ENCODE measurements around the gene DDX54.

DDX54 gene

DNA sequence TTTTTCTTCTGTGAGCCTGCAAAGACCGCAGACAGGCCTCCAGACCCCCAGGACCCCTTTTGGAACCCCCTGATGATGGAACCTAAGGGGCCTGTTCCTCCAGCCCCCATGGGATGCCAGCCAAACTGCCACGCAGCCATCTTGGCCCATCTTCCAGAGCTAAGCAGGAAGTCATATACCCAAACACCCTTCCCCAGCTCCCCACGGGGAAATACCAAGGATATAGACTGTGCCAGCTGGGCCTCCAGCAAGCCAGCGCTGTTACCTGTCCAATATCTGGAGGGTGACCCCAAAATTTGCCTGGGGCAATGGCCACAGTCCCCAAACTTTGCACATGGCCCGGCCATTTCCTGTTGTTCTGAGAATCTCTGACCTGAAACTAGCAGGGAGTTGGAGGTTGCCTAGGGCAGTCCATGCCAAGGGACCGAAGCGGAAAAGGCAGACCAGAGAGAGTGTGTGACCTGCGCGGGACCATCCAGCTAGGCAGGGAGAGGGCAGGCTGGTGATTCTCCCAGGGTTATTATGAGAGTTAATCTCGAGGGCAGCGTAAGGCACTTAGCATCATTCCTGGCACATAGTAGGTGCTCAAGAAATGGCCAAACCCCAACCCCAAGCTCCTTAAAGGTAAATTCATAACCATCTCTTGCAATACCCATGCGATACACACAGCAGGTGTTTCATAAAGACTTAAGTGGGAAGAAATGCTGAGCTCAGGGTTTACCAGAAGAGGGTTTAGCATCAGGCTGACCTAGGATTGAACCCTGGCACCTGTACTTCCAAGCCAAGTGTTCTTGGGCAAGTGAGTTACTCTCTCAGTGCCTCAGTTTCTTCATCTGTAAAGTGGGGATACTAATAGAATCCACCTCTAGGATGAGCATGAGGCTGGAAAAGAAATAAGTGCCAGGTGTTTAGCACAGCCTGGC lies 47.2 kb downstream of the DDX54 start:
- WGBS (ENCODE audit: insufficient coverage, insufficient read length), result no CpG with 5 or more reads among the region's 12 CpGs
- Histone ChIP-seq H3K27ac (ENCODE audit: low read length) (no peak overlapping the region), H3K9me3 (ENCODE audit: control insufficient read depth, insufficient read depth, low read length) (no peaks in the 10 kb centered on the region), H3K4me3 (ENCODE audit: low read length) (no peak overlapping the region), H3K27me3 (ENCODE audit: control insufficient read depth, insufficient read depth, low read length) (no peaks in the 10 kb centered on the region; the same call in 1 of the 2 replicates), H3K36me3 (ENCODE audit: control insufficient read depth, insufficient read depth, low read length) (no peaks in the 10 kb centered on the region), H3K4me1 (ENCODE audit: control insufficient read depth, insufficient read depth, low read length) (0 out of 2 replicates have a peak, but pooled peaks cover 4% of the 10 kb centered on the region)
- no peak for DNase-seq (ENCODE audit: low read depth, low spot score)

DNA sequence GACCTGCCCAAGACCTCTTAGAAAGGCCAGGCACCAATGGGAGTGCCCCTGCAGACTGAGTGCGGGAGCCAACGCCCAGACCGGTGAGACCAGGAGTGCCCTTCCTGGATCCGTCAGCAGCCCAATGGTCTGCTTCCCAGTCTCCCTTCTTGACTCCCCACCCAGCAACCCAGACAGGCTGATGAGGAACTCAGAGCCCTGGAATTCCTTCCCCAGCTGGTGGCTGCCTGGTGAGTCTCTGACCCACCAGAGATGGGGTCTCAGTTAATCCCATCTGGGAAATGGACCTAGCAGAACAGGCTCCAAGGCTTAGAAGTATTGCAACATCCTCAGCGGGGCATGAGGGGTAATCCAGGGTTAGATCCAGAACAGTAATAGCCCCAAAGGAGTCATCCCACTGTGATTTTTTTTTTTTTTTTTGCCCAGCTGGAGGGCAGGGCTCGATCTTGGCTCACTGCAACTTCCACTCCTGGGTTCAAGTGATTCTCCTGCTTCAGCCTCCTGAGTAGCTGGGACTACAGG lies 48.2 kb downstream of the DDX54 start:
- Histone ChIP-seq H3K9me3 (ENCODE audit: control insufficient read depth, insufficient read depth, low read length) (no peaks in the 10 kb centered on the region), H3K4me1 (ENCODE audit: control insufficient read depth, insufficient read depth, low read length) (0 out of 2 replicates have a peak, but pooled peaks cover 4% of the 10 kb centered on the region), H3K36me3 (ENCODE audit: control insufficient read depth, insufficient read depth, low read length) (no peaks in the 10 kb centered on the region), H3K4me3 (ENCODE audit: low read length) (no peak overlapping the region), H3K27me3 (ENCODE audit: control insufficient read depth, insufficient read depth, low read length) (no peaks in the 10 kb centered on the region; the same call in 1 of the 2 replicates), H3K27ac (ENCODE audit: low read length) (no peak overlapping the region)
- no peak for DNase-seq (ENCODE audit: low read depth, low spot score)
- no CpG with 5 or more reads among the region's 6 CpGs for WGBS (ENCODE audit: insufficient coverage, insufficient read length)

- Histone ChIP-seq H3K27ac (ENCODE audit: low read length) (no peak overlapping the region), H3K4me1 (ENCODE audit: control insufficient read depth, insufficient read depth, low read length) (0 out of 2 replicates have a peak, but pooled peaks cover 4% of the 10 kb centered on the region), H3K27me3 (ENCODE audit: control insufficient read depth, insufficient read depth, low read length) (no peaks in the 10 kb centered on the region; the same call in 1 of the 2 replicates), H3K9me3 (ENCODE audit: control insufficient read depth, insufficient read depth, low read length) (no peaks in the 10 kb centered on the region), H3K4me3 (ENCODE audit: low read length) (peak overlapping the region; percentile 43; the same call in 1 of the 2 replicates), H3K36me3 (ENCODE audit: control insufficient read depth, insufficient read depth, low read length) (no peaks in the 10 kb centered on the region)
- DNase-seq (ENCODE audit: low read depth, low spot score), result no peak
- WGBS (ENCODE audit: insufficient coverage, insufficient read length), result no CpG with 5 or more reads among the region's 21 CpGs
These were observed 48.9 kb downstream of the DDX54 start for GRCh38 chr12:113136128-113136989.

DNA sequence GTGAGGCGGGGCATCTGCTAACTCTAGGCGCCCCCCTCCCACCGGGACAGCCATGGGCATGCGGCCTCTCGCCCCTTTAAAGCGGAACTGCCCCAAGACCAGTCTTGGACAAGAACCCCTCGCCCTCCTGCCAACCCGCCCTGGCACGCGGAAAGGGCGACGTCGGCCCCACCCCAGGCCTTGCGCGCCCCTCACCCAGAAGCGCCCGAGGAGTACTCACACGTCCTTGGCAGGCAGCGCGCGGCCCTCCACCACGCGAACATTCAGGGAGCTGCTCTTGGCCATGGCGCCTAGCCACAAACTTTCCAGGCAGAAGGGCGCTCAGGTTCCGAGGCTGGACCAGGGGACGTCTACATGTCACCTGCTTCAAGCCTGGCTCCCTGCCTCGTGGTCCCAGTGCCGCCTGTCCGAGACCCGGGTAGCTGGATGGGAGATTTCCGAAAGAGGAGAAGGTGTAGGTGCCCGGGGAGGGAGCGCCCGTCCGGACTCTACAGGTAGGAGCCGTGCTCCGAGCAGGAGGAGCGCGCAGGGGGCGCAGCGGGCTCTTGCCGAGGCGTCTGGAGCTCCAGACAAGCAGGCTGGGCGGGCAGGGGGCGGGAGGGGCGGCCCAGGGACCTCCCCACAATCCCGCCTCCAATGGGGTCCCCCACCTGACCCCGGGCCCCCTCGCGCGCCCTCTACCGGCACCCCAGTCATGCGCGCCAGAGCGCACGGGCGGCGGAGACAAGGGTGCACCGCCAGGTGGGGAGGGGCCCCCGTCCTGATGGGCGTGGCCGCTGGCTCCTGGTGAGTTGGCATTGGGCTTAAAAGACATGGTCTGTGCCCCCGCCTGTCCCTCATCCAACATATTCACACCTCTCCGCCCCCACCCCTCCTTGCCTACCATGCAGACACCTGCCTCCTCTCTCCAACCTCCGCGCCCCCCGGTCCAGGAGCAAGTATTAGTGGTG lies 49.8 kb downstream of the DDX54 start, which contains the start of gene RASAL1:
RASAL1 (minus strand) TSS at position 584 of the 950 bp plus-strand sequence; CDS start at position 285, 299 bp downstream.
- WGBS (ENCODE audit: insufficient coverage, insufficient read length), result no CpG with 5 or more reads among the region's 68 CpGs
- H3K27ac ChIP-seq (ENCODE audit: low read length), result no peak within 1 kb of the TSS
- no peaks in the 10 kb centered on the region; the same call in 1 of the 2 replicates for H3K27me3 ChIP-seq (ENCODE audit: control insufficient read depth, insufficient read depth, low read length)
- peak within 1 kb of the TSS; percentile 43; the same call in 1 of the 2 replicates for H3K4me3 ChIP-seq (ENCODE audit: low read length)
- H3K9me3 ChIP-seq (ENCODE audit: control insufficient read depth, insufficient read depth, low read length), result no peaks in the 10 kb centered on the region
- 0 out of 2 replicates have a peak, but pooled peaks cover 4% of the 10 kb centered on the region for H3K4me1 ChIP-seq (ENCODE audit: control insufficient read depth, insufficient read depth, low read length)
- DNase-seq (ENCODE audit: low read depth, low spot score), result no peak
- H3K36me3 ChIP-seq (ENCODE audit: control insufficient read depth, insufficient read depth, low read length), result no peaks in the 10 kb centered on the region

GRCh38 chr12:113134521-113134951 lies 50.7 kb downstream of the DDX54 start:
- 0 out of 2 replicates have a peak, but pooled peaks cover 4% of the 10 kb centered on the region for H3K4me1 ChIP-seq (ENCODE audit: control insufficient read depth, insufficient read depth, low read length)
- H3K27me3 ChIP-seq (ENCODE audit: control insufficient read depth, insufficient read depth, low read length), result no peaks in the 10 kb centered on the region; the same call in 1 of the 2 replicates
- no peak overlapping the region for H3K27ac ChIP-seq (ENCODE audit: low read length)
- no peak for DNase-seq (ENCODE audit: low read depth, low spot score)
- H3K9me3 ChIP-seq (ENCODE audit: control insufficient read depth, insufficient read depth, low read length), result no peaks in the 10 kb centered on the region
- no peak overlapping the region for H3K4me3 ChIP-seq (ENCODE audit: low read length)
- WGBS (ENCODE audit: insufficient coverage, insufficient read length), result no CpG with 5 or more reads among the region's 6 CpGs
- no peaks in the 10 kb centered on the region for H3K36me3 ChIP-seq (ENCODE audit: control insufficient read depth, insufficient read depth, low read length)

DNA sequence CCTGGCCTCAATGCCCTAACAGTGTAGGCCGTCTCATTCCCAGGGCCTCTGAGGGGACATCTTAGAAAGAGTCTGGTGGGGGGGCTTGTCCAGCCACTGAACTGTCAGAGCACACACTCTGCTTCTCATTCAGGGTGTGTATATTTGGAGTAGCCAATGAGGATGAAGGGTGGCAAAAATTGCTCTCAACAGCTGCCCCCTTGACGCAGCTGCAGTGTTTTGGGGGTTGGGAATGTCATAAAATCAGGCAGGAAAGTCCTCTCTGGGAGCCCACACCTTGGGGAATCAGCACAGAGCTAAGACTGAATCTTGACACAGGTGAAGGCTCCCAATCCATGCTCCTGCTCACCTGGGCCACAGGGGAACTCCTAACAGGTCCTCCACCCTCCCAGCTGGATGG lies 51.2 kb downstream of the DDX54 start:
- no peak overlapping the region for H3K27ac ChIP-seq (ENCODE audit: low read length)
- no peak for DNase-seq (ENCODE audit: low read depth, low spot score)
- H3K9me3 ChIP-seq (ENCODE audit: control insufficient read depth, insufficient read depth, low read length), result no peaks in the 10 kb centered on the region
- 0 out of 2 replicates have a peak, but pooled peaks cover 4% of the 10 kb centered on the region for H3K4me1 ChIP-seq (ENCODE audit: control insufficient read depth, insufficient read depth, low read length)
- H3K4me3 ChIP-seq (ENCODE audit: low read length), result no peak overlapping the region
- no peaks in the 10 kb centered on the region; the same call in 1 of the 2 replicates for H3K27me3 ChIP-seq (ENCODE audit: control insufficient read depth, insufficient read depth, low read length)
- WGBS (ENCODE audit: insufficient coverage, insufficient read length), result no CpG with 5 or more reads among the region's 2 CpGs
- no peaks in the 10 kb centered on the region for H3K36me3 ChIP-seq (ENCODE audit: control insufficient read depth, insufficient read depth, low read length)

DNA sequence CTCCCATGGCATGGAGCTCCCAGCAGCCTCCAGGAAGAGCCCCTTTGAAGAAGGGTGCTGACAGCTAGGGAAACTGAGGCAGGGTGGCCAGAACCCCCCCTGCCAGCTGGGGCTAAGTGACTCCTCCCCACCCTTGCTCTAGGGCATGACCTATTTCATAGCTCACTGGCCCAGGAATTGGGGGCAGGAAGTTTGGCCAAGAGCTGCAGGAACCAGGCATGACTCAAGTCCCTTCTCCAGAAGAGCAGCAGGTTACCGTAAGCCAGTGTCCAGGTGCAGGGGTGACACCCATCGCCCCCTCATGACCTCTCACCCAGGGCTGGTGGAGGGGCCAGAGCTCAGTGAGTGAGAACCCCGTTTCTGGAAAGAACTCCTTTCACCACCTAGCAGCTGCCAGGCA lies 51.6 kb downstream of the DDX54 start:
- Histone ChIP-seq H3K27ac (ENCODE audit: low read length) (no peak overlapping the region), H3K36me3 (ENCODE audit: control insufficient read depth, insufficient read depth, low read length) (no peaks in the 10 kb centered on the region), H3K9me3 (ENCODE audit: control insufficient read depth, insufficient read depth, low read length) (no peaks in the 10 kb centered on the region), H3K4me1 (ENCODE audit: control insufficient read depth, insufficient read depth, low read length) (0 out of 2 replicates have a peak, but pooled peaks cover 4% of the 10 kb centered on the region), H3K4me3 (ENCODE audit: low read length) (no peak overlapping the region), H3K27me3 (ENCODE audit: control insufficient read depth, insufficient read depth, low read length) (no peaks in the 10 kb centered on the region; the same call in 1 of the 2 replicates)
- DNase-seq (ENCODE audit: low read depth, low spot score), result no peak
- no CpG with 5 or more reads among the region's 3 CpGs for WGBS (ENCODE audit: insufficient coverage, insufficient read length)

DNA sequence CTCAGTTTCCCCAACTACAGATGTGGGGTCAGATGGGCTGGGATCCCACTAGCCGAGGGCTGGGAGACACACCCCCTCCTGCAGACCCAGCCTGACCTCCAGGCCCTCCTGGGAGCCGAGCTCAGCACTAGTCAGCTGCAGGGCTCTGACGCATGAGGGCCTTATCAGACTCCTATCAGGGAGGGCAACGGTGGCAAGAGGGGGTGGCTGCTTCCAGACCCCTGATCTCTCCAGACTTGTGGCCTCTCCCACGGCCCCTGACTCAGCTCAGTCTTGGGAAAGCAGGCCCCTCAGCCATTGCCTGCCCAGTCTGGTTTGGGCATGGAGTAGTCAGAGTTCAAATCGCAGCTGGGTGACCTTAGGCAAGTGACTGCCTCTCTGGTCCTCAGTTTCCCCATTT lies 52.2 kb downstream of the DDX54 start:
- H3K4me3 ChIP-seq (ENCODE audit: low read length), result no peak overlapping the region
- WGBS (ENCODE audit: insufficient coverage, insufficient read length), result no CpG with 5 or more reads among the region's 6 CpGs
- 0 out of 2 replicates have a peak, but pooled peaks cover 4% of the 10 kb centered on the region for H3K4me1 ChIP-seq (ENCODE audit: control insufficient read depth, insufficient read depth, low read length)
- no peak overlapping the region for H3K27ac ChIP-seq (ENCODE audit: low read length)
- H3K36me3 ChIP-seq (ENCODE audit: control insufficient read depth, insufficient read depth, low read length), result no peaks in the 10 kb centered on the region
- no peak for DNase-seq (ENCODE audit: low read depth, low spot score)
- H3K9me3 ChIP-seq (ENCODE audit: control insufficient read depth, insufficient read depth, low read length), result no peaks in the 10 kb centered on the region
- H3K27me3 ChIP-seq (ENCODE audit: control insufficient read depth, insufficient read depth, low read length), result no peaks in the 10 kb centered on the region; the same call in 1 of the 2 replicates

- H3K36me3 ChIP-seq (ENCODE audit: control insufficient read depth, insufficient read depth, low read length), result no peaks in the 10 kb centered on the region
- H3K4me3 ChIP-seq (ENCODE audit: low read length), result no peak overlapping the region
- H3K9me3 ChIP-seq (ENCODE audit: control insufficient read depth, insufficient read depth, low read length), result no peaks in the 10 kb centered on the region
- H3K4me1 ChIP-seq (ENCODE audit: control insufficient read depth, insufficient read depth, low read length), result 0 out of 2 replicates have a peak, but pooled peaks cover 4% of the 10 kb centered on the region
- H3K27me3 ChIP-seq (ENCODE audit: control insufficient read depth, insufficient read depth, low read length), result no peaks in the 10 kb centered on the region; the same call in 1 of the 2 replicates
- DNase-seq (ENCODE audit: low read depth, low spot score), result no peak
- no peak overlapping the region for H3K27ac ChIP-seq (ENCODE audit: low read length)
- no CpG with 5 or more reads among the region's 1 CpG for WGBS (ENCODE audit: insufficient coverage, insufficient read length)
These were observed 53.7 kb downstream of the DDX54 start for GRCh38 chr12:113131556-113131955.

All from iPS DF 6.9 (cell line).